Measurements from ENCODE around the gene RGS12.

DNA sequence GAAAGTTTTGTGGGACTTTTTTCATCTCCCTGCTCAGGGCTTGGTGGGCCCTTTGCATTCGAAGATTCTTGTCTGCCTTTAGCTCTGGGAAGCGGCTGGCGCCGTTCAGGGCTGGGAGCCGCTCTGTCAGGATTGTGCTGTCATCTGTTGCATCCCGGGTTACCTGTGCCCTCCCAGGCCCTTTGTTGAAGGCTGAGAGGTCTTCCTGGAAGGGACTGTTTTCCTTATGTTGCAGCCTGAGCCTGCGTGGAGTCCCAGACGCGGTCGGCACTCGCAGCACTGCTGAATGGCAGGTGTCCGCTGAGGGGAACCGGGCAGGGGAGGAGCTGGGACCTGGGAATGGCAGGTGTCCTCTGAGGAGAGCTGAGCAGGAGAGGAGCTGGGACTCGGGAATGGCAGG is 15.9 kb downstream of the RGS12 start:
- TF ChIP-seq, protein P1, sequence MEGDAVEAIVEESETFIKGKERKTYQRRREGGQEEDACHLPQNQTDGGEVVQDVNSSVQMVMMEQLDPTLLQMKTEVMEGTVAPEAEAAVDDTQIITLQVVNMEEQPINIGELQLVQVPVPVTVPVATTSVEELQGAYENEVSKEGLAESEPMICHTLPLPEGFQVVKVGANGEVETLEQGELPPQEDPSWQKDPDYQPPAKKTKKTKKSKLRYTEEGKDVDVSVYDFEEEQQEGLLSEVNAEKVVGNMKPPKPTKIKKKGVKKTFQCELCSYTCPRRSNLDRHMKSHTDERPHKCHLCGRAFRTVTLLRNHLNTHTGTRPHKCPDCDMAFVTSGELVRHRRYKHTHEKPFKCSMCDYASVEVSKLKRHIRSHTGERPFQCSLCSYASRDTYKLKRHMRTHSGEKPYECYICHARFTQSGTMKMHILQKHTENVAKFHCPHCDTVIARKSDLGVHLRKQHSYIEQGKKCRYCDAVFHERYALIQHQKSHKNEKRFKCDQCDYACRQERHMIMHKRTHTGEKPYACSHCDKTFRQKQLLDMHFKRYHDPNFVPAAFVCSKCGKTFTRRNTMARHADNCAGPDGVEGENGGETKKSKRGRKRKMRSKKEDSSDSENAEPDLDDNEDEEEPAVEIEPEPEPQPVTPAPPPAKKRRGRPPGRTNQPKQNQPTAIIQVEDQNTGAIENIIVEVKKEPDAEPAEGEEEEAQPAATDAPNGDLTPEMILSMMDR (IDR thresholded peaks at IDR 0.05): no peak
- TF ChIP-seq POLR2A (IDR thresholded peaks at IDR 0.05) (no peak), POLR2AphosphoS5 (IDR thresholded peaks at IDR 0.05; ENCODE audit: insufficient read depth in 1 of 2, low read depth in 1 of 2) (no peak)

All from vagina (tissue), 2 donors.